Liver (tissue), 9 donors: ENCODE measurements around the gene PAIP2. TPM values are rescaled to one million over a fixed set of nuclear protein-coding genes. Genes with fewer than 3 reads are reported as not detected.

Source experiments
- DNase-seq: peaks from one replicate; pipeline ENCODE4 v3.0.0-alpha.2; 2017; ENCODE audit warnings: low spot score
- H3K27ac ChIP-seq, 2 donors: one replicate each; pipeline ENCODE4 v1.7.0; 2013; ENCODE audit warnings: inconsistent platforms in 2 of 2, low read length in 2 of 2, control low read depth in 1 of 2, low read depth in 1 of 2, mild to moderate bottlenecking in 1 of 2
- H3K27me3 ChIP-seq, 4 donors: one replicate each; pipeline versions ENCODE4 v1.6.1 to v1.7.0; 2013; ENCODE audit warnings: low read length in 3 of 4, inconsistent platforms in 1 of 4, mild to moderate bottlenecking in 1 of 4, moderate library complexity in 1 of 4; ENCODE audit not compliant: control insufficient read depth in 4 of 4, insufficient read depth in 4 of 4
- H3K36me3 ChIP-seq, 4 donors: one replicate each; pipeline versions ENCODE4 v1.6.1 to v1.7.0; 2013; ENCODE audit warnings: low read length in 3 of 4, mild to moderate bottlenecking in 3 of 4, low read depth in 1 of 4, moderate library complexity in 1 of 4; ENCODE audit not compliant: control insufficient read depth in 4 of 4, insufficient read depth in 3 of 4
- H3K4me1 ChIP-seq, 4 donors: one replicate each; pipeline versions ENCODE4 v1.6.1 to v1.7.0; 2013; ENCODE audit warnings: low read length in 3 of 4, mild to moderate bottlenecking in 3 of 4, moderate library complexity in 1 of 4; ENCODE audit not compliant: control insufficient read depth in 4 of 4, insufficient read depth in 4 of 4
- H3K4me3 ChIP-seq, 3 donors: one replicate each; pipeline versions ENCODE4 v1.6.1 to v1.7.0; 2013; ENCODE audit warnings: low read length in 3 of 3, control low read depth in 1 of 3, low read depth in 1 of 3, mild to moderate bottlenecking in 1 of 3
- H3K9ac ChIP-seq, 2 donors: one replicate each; pipeline ENCODE4 v1.7.0; 2013; ENCODE audit warnings: low read length in 2 of 2, mild to moderate bottlenecking in 2 of 2, moderate library complexity in 2 of 2, control low read depth in 1 of 2, low read depth in 1 of 2
- H3K9me3 ChIP-seq, 4 donors: one replicate each; pipeline versions ENCODE4 v1.6.1 to v1.7.0; 2013; ENCODE audit warnings: low read length in 3 of 4; ENCODE audit not compliant: control insufficient read depth in 4 of 4
- ATF3 ChIP-seq: IDR thresholded peaks from 2 replicates; pipeline ENCODE4 v1.6.1; 2016; ENCODE audit warnings: antibody characterized with exemption
- CTCF ChIP-seq: fragments of 150-350 bp; IDR thresholded peaks from 2 replicates; pipeline ENCODE4 v1.5.1; 2017; ENCODE audit warnings: improper control_type of control experiment, low read depth, low read length; ENCODE audit not compliant: missing input control
- EGR1 ChIP-seq, 2 donors: IDR thresholded peaks; 2 replicates each; pipeline ENCODE4 v1.6.1; 2016 to 2018; ENCODE audit warnings: antibody characterized with exemption in 2 of 2, low read depth in 2 of 2
- FOXA1 ChIP-seq: IDR thresholded peaks from 2 replicates; pipeline ENCODE4 v1.6.1; 2016; ENCODE audit warnings: antibody characterized with exemption
- FOXA2 ChIP-seq: IDR thresholded peaks from 2 replicates; pipeline ENCODE4 v1.6.1; 2016; ENCODE audit warnings: antibody characterized with exemption
- GABPA ChIP-seq, 2 donors: IDR thresholded peaks in 1 of 2; conservative IDR thresholded peaks in 1 of 2; 2 replicates each; pipeline ENCODE4 v1.6.1; 2016; ENCODE audit warnings: antibody characterized with exemption in 2 of 2, mild to moderate bottlenecking in 1 of 2, moderate library complexity in 1 of 2
- HNF4A ChIP-seq, 2 donors: conservative IDR thresholded peaks; 2 replicates each; pipeline ENCODE4 v1.6.1; 2016; ENCODE audit warnings: antibody characterized with exemption in 2 of 2, mild to moderate bottlenecking in 2 of 2
- HNF4G ChIP-seq: IDR thresholded peaks from 2 replicates; pipeline ENCODE4 v1.6.1; 2016; ENCODE audit warnings: antibody characterized with exemption
- JUND ChIP-seq, 2 donors: IDR thresholded peaks; 2 replicates each; pipeline ENCODE4 v1.6.1; 2016; ENCODE audit warnings: antibody characterized with exemption in 2 of 2
- MAX ChIP-seq: IDR thresholded peaks from 2 replicates; pipeline ENCODE4 v1.6.1; 2016; ENCODE audit warnings: antibody characterized with exemption
- NR2F2 ChIP-seq: IDR thresholded peaks from 2 replicates; pipeline ENCODE4 v1.6.1; 2016; ENCODE audit warnings: antibody characterized with exemption
- REST ChIP-seq: IDR thresholded peaks from 2 replicates; pipeline ENCODE4 v1.6.1; 2016; ENCODE audit warnings: antibody characterized with exemption, mild to moderate bottlenecking
- RXRA ChIP-seq, 2 donors: IDR thresholded peaks; 2 replicates each; pipeline ENCODE4 v1.6.1; 2017 to 2018; ENCODE audit warnings: antibody characterized with exemption in 2 of 2, mild to moderate bottlenecking in 1 of 2
- TAF1 ChIP-seq: conservative IDR thresholded peaks from 2 replicates; pipeline ENCODE4 v1.6.1; 2016; ENCODE audit warnings: antibody characterized with exemption, mild to moderate bottlenecking
- YY1 ChIP-seq: IDR thresholded peaks from 2 replicates; pipeline ENCODE4 v1.6.1; 2016; ENCODE audit warnings: antibody characterized with exemption, mild to moderate bottlenecking
- WGBS: extraction: QIAGEN DNeasy Blood & Tissue Kit; methylation state at CpG from one replicate; pipeline ENCODE4 v1.1.7; 2013; 5-methylcytosine and 5-hydroxymethylcytosine counted together
- polyA plus RNA-seq, 2 donors: library from polyadenylated mRNA; stranded (reverse) in 1 of 2; unstranded in 1 of 2; fragments of 200-250 nt in 1 of 2; fragments of >200 nt in 1 of 2; fragmentation: Nextera tagmentation in 1 of 2; extraction: Ambion mirVana in 1 of 2; gene quantifications; one replicate each; pipeline versions ENCODE4 v1.2.1 to v1.2.3, GENCODE V29; 2013 to 2015
- total RNA-seq, 2 donors: library from RNA; depleted of rRNA; stranded (reverse); fragments of >200 nt; gene quantifications; one replicate each; pipeline ENCODE4 v1.2.3, GENCODE V29; 2014
- donor health status: healthy.
- donor health status: healthy.
- donor health status: healthy.
- donor health status: healthy.
- donor health status: healthy.

PAIP2 gene
- total and polyA plus RNA-seq, 4 donors = 41.5 to 63.2 (median 45.1) TPM

GRCh38 chr5:139410993-139411828 lies 69.6 kb downstream of the PAIP2 start:
- DNase-seq = no peak
- H3K27me3 ChIP-seq = no peaks in the 10 kb centered on the region
- WGBS = 86% methylated on average over 17 of the region's 17 CpGs
- H3K9me3 ChIP-seq = no peaks in the 10 kb centered on the region
- TF ChIP-seq REST = no peak
- TF ChIP-seq NR2F2 = peak; percentile 20
- no peak for TF ChIP-seq EGR1 (IDR thresholded peaks at IDR 0.05; ENCODE audit: low read depth in 2 of 2)
- TF ChIP-seq RXRA (IDR thresholded peaks at IDR 0.05) = peak; percentile 38
- TF ChIP-seq JUND (IDR thresholded peaks at IDR 0.05) = no peak
- TF ChIP-seq CTCF = no peak
- no peak for TF ChIP-seq GABPA (IDR thresholded peaks at IDR 0.05 in 1 of 2, conservative IDR thresholded peaks at IDR 0.05 in 1 of 2)
- no peak for TF ChIP-seq HNF4A (conservative IDR thresholded peaks at IDR 0.05)
- TF ChIP-seq YY1 = no peak
- no peaks in the 10 kb centered on the region for H3K36me3 ChIP-seq
- H3K4me1 ChIP-seq = peaks cover 0 to 3% (median 0%) of the 10 kb centered on the region in 4 donors
- H3K27ac ChIP-seq = peak overlapping the region; percentile 6 to 62
- no peak overlapping the region for H3K4me3 ChIP-seq
- H3K9ac ChIP-seq = no peak overlapping the region

GRCh38 chr5:139413153-139413552 lies 71.5 kb downstream of the PAIP2 start:
- no peak for DNase-seq
- peaks cover 0 to 3% (median 0%) of the 10 kb centered on the region in 4 donors for H3K4me1 ChIP-seq
- H3K4me3 ChIP-seq = no peak overlapping the region
- H3K27me3 ChIP-seq = no peaks in the 10 kb centered on the region
- H3K9ac ChIP-seq = no peak overlapping the region
- H3K27ac ChIP-seq = no peak overlapping the region
- no peak for TF ChIP-seq TAF1
- peak; percentile 60 to 76 for TF ChIP-seq RXRA (IDR thresholded peaks at IDR 0.05)
- H3K36me3 ChIP-seq = no peaks in the 10 kb centered on the region
- WGBS = 90% methylated on average over 6 of the region's 6 CpGs
- H3K9me3 ChIP-seq = no peaks in the 10 kb centered on the region

GRCh38 chr5:139413963-139414362 lies 72.3 kb downstream of the PAIP2 start:
- Histone ChIP-seq H3K9ac (no peak overlapping the region), H3K4me1 (peaks cover 0 to 3% (median 0%) of the 10 kb centered on the region in 4 donors)
- no peak for TF ChIP-seq FOXA1
- no peak for TF ChIP-seq FOXA2
- no peak for TF ChIP-seq HNF4G
- no peak for TF ChIP-seq GABPA (IDR thresholded peaks at IDR 0.05 in 1 of 2, conservative IDR thresholded peaks at IDR 0.05 in 1 of 2)
- no peak for TF ChIP-seq JUND (IDR thresholded peaks at IDR 0.05)
- no peak for TF ChIP-seq ATF3
- TF ChIP-seq MAX = no peak
- no peak for TF ChIP-seq EGR1 (IDR thresholded peaks at IDR 0.05; ENCODE audit: low read depth in 2 of 2)

More at GRCh38 chr5:139413963-139414362, 72.3 kb downstream of the PAIP2 start:
- Histone ChIP-seq H3K4me3 (no peak overlapping the region), H3K27me3 (no peaks in the 10 kb centered on the region), H3K36me3 (no peaks in the 10 kb centered on the region), H3K9me3 (no peaks in the 10 kb centered on the region), H3K27ac (no peak overlapping the region)
- no peak for DNase-seq
- 89% methylated on average over 6 of the region's 6 CpGs for WGBS
